GM21723 (cell line): ENCODE data around the gene RGPD3.

Experiments
- ATAC-seq: cut with Tn5 transposase; IDR thresholded peaks from one replicate; pipeline ENCODE4 v1.9.1; 2021; ENCODE audit warnings: mild to moderate bottlenecking, moderate library complexity; ENCODE audit not compliant: unreplicated experiment

Gene RGPD3

DNA sequence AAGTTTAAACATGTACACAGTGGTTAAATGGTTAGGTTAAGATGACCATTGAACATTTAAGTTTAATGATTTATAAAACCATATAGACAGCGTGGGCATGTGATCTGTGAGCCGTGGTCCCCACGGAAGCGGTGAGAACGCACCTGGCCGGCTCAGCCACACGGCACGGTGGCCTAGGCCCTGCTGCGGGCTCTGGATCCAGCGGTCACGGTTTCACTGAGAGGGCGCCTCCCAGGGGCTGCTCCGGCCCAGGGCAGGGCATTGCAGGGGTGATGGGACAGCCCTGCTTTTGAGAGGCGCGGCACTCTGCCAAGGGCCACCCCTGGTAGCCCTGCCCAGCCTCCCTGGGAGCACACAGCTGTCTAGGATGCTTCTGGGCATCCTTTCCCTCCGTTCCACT, 124.9 kb downstream of the RGPD3 start:
- ATAC-seq: no peak

DNA sequence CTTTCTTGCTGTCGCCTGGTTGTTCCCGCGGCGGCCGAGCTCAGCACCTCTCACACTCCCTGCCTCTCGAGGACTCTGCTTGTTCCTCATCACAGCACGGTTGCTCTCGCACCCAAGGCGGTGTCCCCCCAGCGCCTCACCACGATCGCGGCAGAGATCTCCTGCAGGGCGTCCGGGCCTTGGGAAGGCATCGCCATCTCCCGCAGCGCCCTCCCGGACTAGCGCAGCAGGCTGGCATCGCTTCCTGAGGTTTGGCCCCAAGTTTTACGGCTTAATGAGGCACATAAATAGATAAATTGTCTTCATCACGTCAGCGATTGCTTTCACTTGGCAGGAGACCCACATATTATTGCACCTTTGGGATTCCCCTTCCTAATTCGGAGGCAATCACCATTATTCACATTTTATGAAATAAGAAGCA, 125.4 kb downstream of the RGPD3 start:
- ATAC-seq: no peak

DNA sequence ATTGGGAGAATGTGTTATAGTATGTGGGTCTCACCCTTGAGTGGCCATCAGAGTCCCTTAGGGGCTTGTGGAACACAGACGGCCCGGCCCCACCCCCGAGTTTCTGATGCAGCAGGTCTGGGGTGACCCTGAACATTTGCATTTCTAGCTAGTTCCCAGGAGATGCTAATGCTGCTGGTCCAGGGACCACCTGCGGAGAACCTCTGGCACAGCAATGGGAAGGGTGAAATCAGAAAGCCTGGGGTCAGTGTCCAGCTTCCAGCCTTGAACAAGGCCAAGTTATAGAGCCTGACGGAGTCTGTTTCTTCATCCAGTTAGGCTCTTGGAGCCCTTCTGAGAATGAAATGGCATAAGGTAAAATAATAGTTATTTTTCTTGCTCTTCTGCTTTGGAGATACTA, 126.5 kb downstream of the RGPD3 start:
- no peak for ATAC-seq
